H1 (cell line): ENCODE measurements around the gene PLPP7. TPM values are rescaled to one million over a fixed set of nuclear protein-coding genes. Genes with fewer than 3 reads are reported as not detected.

ENCODE experiments used
- TBP ChIP-seq: IDR thresholded peaks from 2 replicates; pipeline ENCODE4 v1.6.1; 2011; ENCODE audit warnings: low read depth, low read length, improper control_type of control experiment
- polyA plus RNA-seq, 7 experiments: library from polyadenylated mRNA; depleted of rRNA in 3 of 7; stranded (reverse) in 5 of 7; unstranded in 2 of 7; fragments of >200 nt in 5 of 7; fragments of 200-250 nt in 2 of 7; gene quantifications; 1 replicate in 5 of 7; 2 replicates in 1 of 7; 4 replicates in 1 of 7; pipeline versions ENCODE4 v1.2.1 to v1.2.3, GENCODE V29; 2011 to 2013; ENCODE audit warnings: missing spikeins in 2 of 7, mixed read lengths in 2 of 7
- total RNA-seq: library from RNA; stranded (reverse); fragmentation: NEBNext Ultra II Directional; extraction: Animal tissue kit (Norgen Biotek cat#: 25700); gene quantifications from 2 replicates; pipeline ENCODE4 v1.2.1, GENCODE V29; 2021

PLPP7 gene
- total and polyA plus RNA-seq, 2 of the 8 experiments (the other 6 are each of a cell fraction or from before 2014, with no cell fraction given), result 3.4 to 3.9 TPM

- TF ChIP-seq TBP, result no peak
These were observed 60.0 kb downstream of the PLPP7 start (continued) for GRCh38 chr9:131349522-131349880.
